ENCODE data around the gene OR10AD1.

The OR10AD1 gene

GRCh38 chr12:48184549-48184922 lies 18.6 kb downstream of the OR10AD1 start:
- H3K4me3 ChIP-seq (ENCODE audit: low read depth, low read length) = no peak overlapping the region
- in situ Hi-C loops (cut with HindIII; ENCODE audit: low sequenced_read_pairs) = no loop called here
- no peak for DNase-seq (ENCODE audit: low read depth, low spot score)
- no peak for TF ChIP-seq CTCF (IDR thresholded peaks at IDR 0.05; ENCODE audit: low read depth, low read length)

GRCh38 chr12:48183876-48184548 lies 19.1 kb downstream of the OR10AD1 start:
- in situ Hi-C loops (cut with HindIII; ENCODE audit: low sequenced_read_pairs) = no loop called here
- no peak for DNase-seq (ENCODE audit: low read depth, low spot score)
- no peak for TF ChIP-seq CTCF (IDR thresholded peaks at IDR 0.05; ENCODE audit: low read depth, low read length)
- H3K4me3 ChIP-seq (ENCODE audit: low read depth, low read length) = peak overlapping the region; percentile 66

- TF ChIP-seq CTCF (IDR thresholded peaks at IDR 0.05; ENCODE audit: low read depth, low read length) = peak; percentile 40
- in situ Hi-C loops (cut with HindIII; ENCODE audit: low sequenced_read_pairs) = no loop called here
- DNase-seq (ENCODE audit: low read depth, low spot score) = peak; percentile 80
These were observed 19.8 kb downstream of the OR10AD1 start, which contains the start of gene CCDC184 for GRCh38 chr12:48183091-48183875. Gene CCDC184, plus strand, starts transcription at chr12:48183644. Its CDS starts 479 bp downstream, at chr12:48184123.

GRCh38 chr12:48182631-48183030 lies 20.5 kb downstream of the OR10AD1 start:
- in situ Hi-C loops (cut with HindIII; ENCODE audit: low sequenced_read_pairs) = no loop called here
- no peak for DNase-seq (ENCODE audit: low read depth, low spot score)
- TF ChIP-seq CTCF (IDR thresholded peaks at IDR 0.05; ENCODE audit: low read depth, low read length) = no peak
- peak overlapping the region; percentile 66 for H3K4me3 ChIP-seq (ENCODE audit: low read depth, low read length)

More at GRCh38 chr12:48183091-48183875, 19.8 kb downstream of the OR10AD1 start, which contains the start of gene CCDC184:
- peak within 1 kb of the TSS; percentile 66 for H3K4me3 ChIP-seq (ENCODE audit: low read depth, low read length)

DNA sequence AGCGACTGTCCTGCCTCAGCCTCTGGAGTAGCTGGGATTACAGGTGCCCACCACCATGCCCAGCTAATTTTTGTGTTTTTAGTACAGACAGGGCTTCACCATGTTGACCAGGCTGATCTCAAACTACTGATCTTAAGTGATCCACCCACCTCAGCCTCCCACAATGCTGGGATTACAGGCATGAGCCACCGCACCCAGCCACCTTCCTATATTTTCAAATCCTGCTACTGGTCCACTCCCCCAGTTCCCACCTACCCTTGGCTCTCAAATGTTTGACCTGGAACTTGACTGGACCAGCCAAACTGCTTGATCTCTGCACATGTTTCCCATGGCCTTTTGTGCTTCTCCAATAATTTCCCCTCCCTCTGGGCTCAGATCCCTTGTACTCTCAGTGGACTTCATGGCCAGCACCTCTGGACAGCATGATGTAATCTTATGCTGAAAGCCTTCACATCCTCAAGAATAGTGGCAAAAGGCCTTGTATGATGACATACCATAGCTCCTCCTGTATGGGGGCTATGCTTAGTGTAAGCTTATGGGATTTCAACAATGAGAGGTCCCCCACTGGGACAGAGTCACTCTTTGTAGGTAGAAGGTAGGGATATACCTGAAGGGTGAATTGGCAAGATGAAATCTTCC lies 22.1 kb downstream of the OR10AD1 start:
- no peak for TF ChIP-seq CTCF (IDR thresholded peaks at IDR 0.05; ENCODE audit: low read depth, low read length)
- no peak for DNase-seq (ENCODE audit: low read depth, low spot score)
- in situ Hi-C loops (cut with HindIII; ENCODE audit: low sequenced_read_pairs) = no loop called here
- H3K4me3 ChIP-seq (ENCODE audit: low read depth, low read length) = no peak overlapping the region

DNA sequence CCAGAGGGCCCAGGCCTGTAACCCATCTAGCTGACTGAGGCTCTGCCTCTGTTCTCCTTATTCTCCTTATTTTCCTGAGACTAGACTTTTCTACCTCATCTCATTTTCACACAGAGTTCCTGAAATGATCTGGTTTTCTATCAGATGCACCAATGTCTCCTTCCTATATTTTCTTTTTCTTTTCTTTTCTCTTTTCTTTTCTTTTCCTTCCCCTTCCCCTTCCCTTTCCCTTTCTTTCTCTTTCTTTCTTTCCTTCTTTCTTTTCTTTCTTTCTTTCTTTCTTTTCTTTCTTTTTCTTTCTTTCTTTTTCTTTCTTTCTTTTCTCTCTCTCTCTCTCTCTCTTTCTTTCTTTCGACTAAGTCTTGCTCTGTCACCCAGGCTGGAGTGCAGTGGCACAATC lies 22.7 kb downstream of the OR10AD1 start:
- no peak for TF ChIP-seq CTCF (IDR thresholded peaks at IDR 0.05; ENCODE audit: low read depth, low read length)
- no peak for DNase-seq (ENCODE audit: low read depth, low spot score)
- no peak overlapping the region for H3K4me3 ChIP-seq (ENCODE audit: low read depth, low read length)
- in situ Hi-C loops (cut with HindIII; ENCODE audit: low sequenced_read_pairs) = no loop called here
